ENCODE results near the gene WDFY2. TPM values are rescaled to one million over a fixed set of nuclear protein-coding genes. Genes with fewer than 3 reads are reported as not detected.
"Not testable (repeated sequence)": the region's sequence is repeated elsewhere in the genome, so short reads cannot be mapped to it uniquely, and the experiment has no call there.

Gene WDFY2
- total RNA-seq, 3 donors from 2014 or later (not counting 1 experiment from before 2014, with no cell fraction given), result 29.5 to 32.1 (median 31.3) TPM

GRCh38 chr13:51645154-51645650 lies 60.9 kb downstream of the WDFY2 start:
- ATAC-seq (peak; percentile 81 to 91 (median 84)), DNase-seq (peak; percentile 40 to 77)
- Histone ChIP-seq H3K36me3 (ENCODE audit: control insufficient read depth, insufficient read depth, low read length) (no peaks in the 10 kb centered on the region), H3K27ac (ENCODE audit: low read length) (peak overlapping the region; percentile 86), H3K9me3 (ENCODE audit: control insufficient read depth, insufficient read depth, low read length) (no peaks in the 10 kb centered on the region), H3K27me3 (ENCODE audit: control insufficient read depth, insufficient read depth, low read length) (no peaks in the 10 kb centered on the region), H3K4me1 (ENCODE audit: control insufficient read depth, insufficient read depth, low read length) (peaks cover 27% of the 10 kb centered on the region), H3K4me3 (ENCODE audit: low read length) (no peak overlapping the region)
- 7% methylated on average over 4 of the region's 4 CpGs for WGBS (ENCODE audit: insufficient coverage)
- TF ChIP-seq CTCF (IDR thresholded peaks at IDR 0.05), result no peak
- Mint-ChIP-seq H3K27ac (peak overlapping the region; percentile 96), H3K9me3 (no peaks in the 10 kb centered on the region), H3K4me1 (peaks cover 40 to 48% of the 10 kb centered on the region in 2 donors), H3K27me3 (ENCODE audit: low read depth in 2 of 2) (no peaks in the 10 kb centered on the region), H3K36me3 (no peaks in the 10 kb centered on the region), H3K4me3 (peak overlapping the region; percentile 61)
- intact Hi-C loops (cut with micrococcal nuclease), result loop anchor here (1.0 to 2.0 kb wide), 2 partner anchors 60 to 192 kb away; partner anchors contain the start of genes INTS6 and WDFY2

- Histone ChIP-seq H3K4me3 (ENCODE audit: low read length) (no peak overlapping the region), H3K27ac (ENCODE audit: low read length) (peak overlapping the region; percentile 86), H3K36me3 (ENCODE audit: control insufficient read depth, insufficient read depth, low read length) (no peaks in the 10 kb centered on the region), H3K4me1 (ENCODE audit: control insufficient read depth, insufficient read depth, low read length) (peaks cover 27% of the 10 kb centered on the region), H3K9me3 (ENCODE audit: control insufficient read depth, insufficient read depth, low read length) (no peaks in the 10 kb centered on the region), H3K27me3 (ENCODE audit: control insufficient read depth, insufficient read depth, low read length) (no peaks in the 10 kb centered on the region)
- Mint-ChIP-seq H3K27ac (peak overlapping the region; percentile 96), H3K4me1 (peaks cover 40 to 50% of the 10 kb centered on the region in 2 donors), H3K27me3 (ENCODE audit: low read depth in 2 of 2) (no peaks in the 10 kb centered on the region), H3K9me3 (no peaks in the 10 kb centered on the region), H3K4me3 (peak overlapping the region; percentile 61), H3K36me3 (no peaks in the 10 kb centered on the region)
- DNase-seq (peak in 1 of 2 donors; percentile 40), ATAC-seq (peak; percentile 15 to 45 (median 36))
- 79% methylated on average over 10 of the region's 10 CpGs for WGBS (ENCODE audit: insufficient coverage)
- TF ChIP-seq CTCF (IDR thresholded peaks at IDR 0.05), result no peak
- intact Hi-C loops (cut with micrococcal nuclease), result loop anchor here (1.0 to 2.0 kb wide), 3 partner anchors 61 to 193 kb away; partner anchors contain the start of genes INTS6 and WDFY2
These were observed 61.8 kb downstream of the WDFY2 start for GRCh38 chr13:51645761-51646670.

- DNase-seq (no peak), ATAC-seq (no peak)
- Histone ChIP-seq H3K9me3 (ENCODE audit: control insufficient read depth, insufficient read depth, low read length) (no peaks in the 10 kb centered on the region), H3K27ac (ENCODE audit: low read length) (no peak overlapping the region), H3K4me1 (ENCODE audit: control insufficient read depth, insufficient read depth, low read length) (peaks cover 27% of the 10 kb centered on the region), H3K27me3 (ENCODE audit: control insufficient read depth, insufficient read depth, low read length) (no peaks in the 10 kb centered on the region), H3K4me3 (ENCODE audit: low read length) (no peak overlapping the region), H3K36me3 (ENCODE audit: control insufficient read depth, insufficient read depth, low read length) (no peaks in the 10 kb centered on the region)
- H3K36me3 Mint-ChIP-seq, result no peaks in the 10 kb centered on the region
- no peaks in the 10 kb centered on the region for H3K9me3 Mint-ChIP-seq
- H3K4me3 Mint-ChIP-seq, result no peak overlapping the region
- H3K4me1 Mint-ChIP-seq, result peaks cover 51 to 61% of the 10 kb centered on the region in 2 donors
- intact Hi-C loops (cut with micrococcal nuclease), result no loop called here
- no peak for TF ChIP-seq CTCF (IDR thresholded peaks at IDR 0.05)
- no peaks in the 10 kb centered on the region for H3K27me3 Mint-ChIP-seq (ENCODE audit: low read depth in 2 of 2)
- 100% methylated on average over 2 of the region's 4 CpGs for WGBS (ENCODE audit: insufficient coverage)
- peak overlapping the region; percentile 96 for H3K27ac Mint-ChIP-seq
These were observed 62.8 kb downstream of the WDFY2 start for GRCh38 chr13:51647067-51647466.

- H3K27ac ChIP-seq (ENCODE audit: low read length); ATAC-seq; intact Hi-C loops (cut with micrococcal nuclease); H3K27me3 ChIP-seq (ENCODE audit: control insufficient read depth, insufficient read depth, low read length); H3K9me3 ChIP-seq (ENCODE audit: control insufficient read depth, insufficient read depth, low read length); H3K36me3 Mint-ChIP-seq; H3K36me3 ChIP-seq (ENCODE audit: control insufficient read depth, insufficient read depth, low read length); H3K9me3 Mint-ChIP-seq; H3K4me3 ChIP-seq (ENCODE audit: low read length); H3K27me3 Mint-ChIP-seq (ENCODE audit: low read depth in 2 of 2); H3K4me3 Mint-ChIP-seq; H3K4me1 ChIP-seq (ENCODE audit: control insufficient read depth, insufficient read depth, low read length); DNase-seq: not testable (repeated sequence)
- Mint-ChIP-seq H3K27ac (peak overlapping the region in 1 of 2 donors; percentile 5), H3K4me1 (peaks cover 34 to 41% of the 10 kb centered on the region in 2 donors)
- 80% methylated on average over 1 of the region's 3 CpGs for WGBS (ENCODE audit: insufficient coverage)
These were observed 67.9 kb downstream of the WDFY2 start for GRCh38 chr13:51652193-51652592.
